HEK293 (cell line): Measurements from ENCODE around the gene HPD.
A peak's percentile ranks its signal among the peaks of the same experiment; 100 is the strongest.
"Not testable (repeated sequence)": the region's sequence is repeated elsewhere in the genome, so short reads cannot be mapped to it uniquely, and the experiment has no call there.

Experiments used
- CTCF ChIA-PET: fragments of 350-600 bp; formaldehyde crosslinking; extraction: SDS; loops from one replicate; lab custom pipeline; 2021; ENCODE audit warnings: antibody characterized with exemption; lab: Yijun Ruan, JAX
- POLR2A ChIA-PET: fragments of 300-600 bp; formaldehyde crosslinking; extraction: SDS; loops from one replicate; lab custom pipeline; 2020; ENCODE audit warnings: antibody characterized with exemption, inconsistent platforms; lab: Yijun Ruan, JAX
- H3K27ac ChIP-seq: fragments of 200-500 bp; sonication (Bioruptor generic); 2 replicates; pipeline ENCODE4 v1.5.1; 2014; ENCODE audit warnings: low read depth, low read length, control low read depth, inconsistent platforms; ENCODE audit errors: extremely low read depth
- H3K36me3 ChIP-seq, 2 experiments: fragments of 200-500 bp in 1 of 2; sonication (Bioruptor generic) in 1 of 2; 1 replicate in 1 of 2; 2 replicates in 1 of 2; pipeline ENCODE4 v1.5.1; 2014 to 2017; ENCODE audit warnings: inconsistent platforms in 2 of 2, low read length in 2 of 2; ENCODE audit not compliant: control insufficient read depth in 2 of 2, insufficient read depth in 1 of 2
- H3K4me1 ChIP-seq: fragments of 200-500 bp; sonication (Bioruptor generic); 2 replicates; pipeline ENCODE4 v1.5.1; 2014; ENCODE audit warnings: mild to moderate bottlenecking, low read length, inconsistent platforms; ENCODE audit not compliant: control insufficient read depth, insufficient read depth
- H3K4me3 ChIP-seq: 2 replicates; pipeline ENCODE4 v1.5.1; 2011; ENCODE audit warnings: low read depth, mild to moderate bottlenecking, control low read depth, low read length, moderate library complexity
- H3K9me3 ChIP-seq: fragments of 200-500 bp; sonication (Bioruptor generic); 2 replicates; pipeline ENCODE4 v1.5.1; 2014; ENCODE audit warnings: low read depth, low read length, inconsistent platforms; ENCODE audit not compliant: control insufficient read depth, insufficient read depth
- INSM2 ChIP-seq: fragments of 450-650 bp; formaldehyde crosslinking; IDR thresholded peaks from 2 replicates; pipeline ENCODE4 v1.5.1; 2016; ENCODE audit warnings: missing biosample characterization, missing genetic modification characterization
- MZF1 ChIP-seq: fragments of 450-650 bp; formaldehyde crosslinking; IDR thresholded peaks from 2 replicates; pipeline ENCODE4 v1.5.1; 2017; ENCODE audit warnings: missing biosample characterization, missing genetic modification characterization, borderline replicate concordance
- RBAK ChIP-seq: fragments of 450-650 bp; formaldehyde crosslinking; IDR thresholded peaks from 2 replicates; pipeline ENCODE4 v1.5.1; 2016; ENCODE audit warnings: missing biosample characterization, missing genetic modification characterization
- ZBTB17 ChIP-seq: fragments of 450-650 bp; formaldehyde crosslinking; IDR thresholded peaks from 2 replicates; pipeline ENCODE4 v1.5.1; 2016; ENCODE audit warnings: missing biosample characterization, missing genetic modification characterization
- ZNF114 ChIP-seq: fragments of 450-650 bp; formaldehyde crosslinking; IDR thresholded peaks from 2 replicates; pipeline ENCODE4 v1.5.0; 2017; ENCODE audit warnings: missing biosample characterization, missing genetic modification characterization
- ZNF23 ChIP-seq: fragments of 450-650 bp; formaldehyde crosslinking; IDR thresholded peaks from 2 replicates; pipeline ENCODE4 v1.5.1; 2016; ENCODE audit warnings: missing biosample characterization, missing genetic modification characterization, borderline replicate concordance
- ZNF302 ChIP-seq: fragments of 450-650 bp; formaldehyde crosslinking; IDR thresholded peaks from 2 replicates; pipeline ENCODE4 v1.5.1; 2016; ENCODE audit warnings: missing biosample characterization, missing genetic modification characterization, low read depth
- ZNF48 ChIP-seq: fragments of 450-650 bp; formaldehyde crosslinking; IDR thresholded peaks from 2 replicates; pipeline ENCODE4 v1.5.1; 2016; ENCODE audit warnings: missing biosample characterization, missing genetic modification characterization
- ZNF600 ChIP-seq: fragments of 450-650 bp; formaldehyde crosslinking; IDR thresholded peaks from 2 replicates; pipeline ENCODE4 v1.5.1; 2016; ENCODE audit warnings: missing biosample characterization, missing genetic modification characterization
- ZNF701 ChIP-seq: fragments of 450-650 bp; formaldehyde crosslinking; IDR thresholded peaks from 2 replicates; pipeline ENCODE4 v1.5.1; 2016; ENCODE audit warnings: missing biosample characterization, missing genetic modification characterization
- ZNF776 ChIP-seq: fragments of 450-650 bp; formaldehyde crosslinking; IDR thresholded peaks from 2 replicates; pipeline ENCODE4 v1.5.0; 2017; ENCODE audit warnings: missing biosample characterization, missing genetic modification characterization, borderline replicate concordance
- ZNF777 ChIP-seq: fragments of 450-650 bp; formaldehyde crosslinking; IDR thresholded peaks from 2 replicates; pipeline ENCODE4 v1.5.1; 2017; ENCODE audit warnings: missing biosample characterization, missing genetic modification characterization, borderline replicate concordance
- ZSCAN23 ChIP-seq: fragments of 450-650 bp; formaldehyde crosslinking; IDR thresholded peaks from 2 replicates; pipeline ENCODE4 v1.5.1; 2016; ENCODE audit warnings: missing biosample characterization, missing genetic modification characterization
- TF ChIP-seq, protein P1 (sequence below): fragments of 450-650 bp; formaldehyde crosslinking; IDR thresholded peaks from 2 replicates; pipeline ENCODE4 v1.5.1; 2016; ENCODE audit warnings: missing biosample characterization, missing genetic modification characterization

HPD gene

DNA sequence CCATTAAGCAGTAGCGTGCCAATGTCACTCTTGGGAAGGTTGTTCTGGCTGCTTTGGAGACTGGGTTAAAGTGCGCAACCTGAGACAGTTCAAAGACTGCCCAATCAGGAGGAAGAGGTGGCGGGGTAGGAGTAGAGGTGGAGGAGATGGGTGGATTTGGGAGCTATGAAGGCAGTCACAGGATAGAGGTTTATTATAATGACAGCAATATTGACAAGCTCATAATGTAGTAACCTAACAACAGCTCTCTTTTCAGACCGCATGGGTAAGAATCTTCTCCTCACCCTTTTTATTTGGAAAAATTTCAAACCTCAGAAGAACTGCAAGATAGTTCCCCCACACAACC, 24.6 kb upstream of the HPD start:
- CTCF ChIA-PET = interaction anchor here (0.6 to 1.5 kb wide), 6 partner anchors 12 to 89 kb away, joined by 3 to 8 read pairs (median 4); partner anchors contain the start of gene HPD
- TF ChIP-seq ZNF701 (tag by site-specific recombination) = 0 out of 2 replicates have a peak, but pooled peaks have one; percentile 2
- peak; percentile 87; the same call in 1 of the 2 replicates for TF ChIP-seq ZNF600 (tag by site-specific recombination)
- no peak for TF ChIP-seq ZNF48
- TF ChIP-seq, protein P1, sequence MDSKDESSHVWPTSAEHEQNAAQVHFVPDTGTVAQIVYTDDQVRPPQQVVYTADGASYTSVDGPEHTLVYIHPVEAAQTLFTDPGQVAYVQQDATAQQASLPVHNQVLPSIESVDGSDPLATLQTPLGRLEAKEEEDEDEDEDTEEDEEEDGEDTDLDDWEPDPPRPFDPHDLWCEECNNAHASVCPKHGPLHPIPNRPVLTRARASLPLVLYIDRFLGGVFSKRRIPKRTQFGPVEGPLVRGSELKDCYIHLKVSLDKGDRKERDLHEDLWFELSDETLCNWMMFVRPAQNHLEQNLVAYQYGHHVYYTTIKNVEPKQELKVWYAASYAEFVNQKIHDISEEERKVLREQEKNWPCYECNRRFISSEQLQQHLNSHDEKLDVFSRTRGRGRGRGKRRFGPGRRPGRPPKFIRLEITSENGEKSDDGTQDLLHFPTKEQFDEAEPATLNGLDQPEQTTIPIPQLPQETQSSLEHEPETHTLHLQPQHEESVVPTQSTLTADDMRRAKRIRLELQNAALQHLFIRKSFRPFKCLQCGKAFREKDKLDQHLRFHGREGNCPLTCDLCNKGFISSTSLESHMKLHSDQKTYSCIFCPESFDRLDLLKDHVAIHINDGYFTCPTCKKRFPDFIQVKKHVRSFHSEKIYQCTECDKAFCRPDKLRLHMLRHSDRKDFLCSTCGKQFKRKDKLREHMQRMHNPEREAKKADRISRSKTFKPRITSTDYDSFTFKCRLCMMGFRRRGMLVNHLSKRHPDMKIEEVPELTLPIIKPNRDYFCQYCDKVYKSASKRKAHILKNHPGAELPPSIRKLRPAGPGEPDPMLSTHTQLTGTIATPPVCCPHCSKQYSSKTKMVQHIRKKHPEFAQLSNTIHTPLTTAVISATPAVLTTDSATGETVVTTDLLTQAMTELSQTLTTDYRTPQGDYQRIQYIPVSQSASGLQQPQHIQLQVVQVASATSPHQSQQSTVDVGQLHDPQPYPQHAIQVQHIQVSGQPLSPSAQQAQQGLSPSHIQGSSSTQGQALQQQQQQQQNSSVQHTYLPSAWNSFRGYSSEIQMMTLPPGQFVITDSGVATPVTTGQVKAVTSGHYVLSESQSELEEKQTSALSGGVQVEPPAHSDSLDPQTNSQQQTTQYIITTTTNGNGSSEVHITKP (tag by site-specific recombination) = peak; percentile 83
- no peak for TF ChIP-seq INSM2
- Histone ChIP-seq H3K9me3 (no peaks in the 10 kb centered on the region), H3K4me3 (no peak overlapping the region), H3K27ac (no peak overlapping the region), H3K36me3 (no peaks in the 10 kb centered on the region), H3K4me1 (no peaks in the 10 kb centered on the region)
- POLR2A ChIA-PET = interaction anchor here (0.7 to 0.9 kb wide), 3 partner anchors 81 to 1191 kb away, joined by 3 to 4 read pairs (median 3); no protein-coding TSS in a partner anchor

DNA sequence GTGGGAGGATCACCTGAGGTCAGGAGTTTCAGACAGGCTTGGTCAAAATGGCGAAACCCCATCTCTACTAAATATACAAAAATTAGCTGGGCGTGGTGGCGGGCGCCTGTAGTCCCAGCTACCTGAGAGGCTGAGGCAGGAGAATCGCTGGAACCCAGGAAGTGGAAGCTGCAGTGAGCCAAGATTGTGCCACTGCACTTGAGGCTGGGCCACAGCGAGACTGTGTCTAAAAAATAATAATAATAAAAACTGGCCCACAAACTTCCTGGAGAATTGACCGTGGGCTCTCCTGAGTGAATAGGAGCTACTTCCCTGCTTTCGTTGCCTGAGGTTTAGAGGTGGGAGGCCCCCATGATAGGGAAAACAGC, 17.4 kb upstream of the HPD start:
- H3K27ac ChIP-seq, H3K4me1 ChIP-seq, H3K9me3 ChIP-seq, POLR2A ChIA-PET, H3K4me3 ChIP-seq, H3K36me3 ChIP-seq: not testable (repeated sequence)
- CTCF ChIA-PET = interaction anchor here (0.6 to 1.6 kb wide), 4 partner anchors 12 to 380 kb away, joined by 3 to 5 read pairs (median 4); no protein-coding TSS in a partner anchor

DNA sequence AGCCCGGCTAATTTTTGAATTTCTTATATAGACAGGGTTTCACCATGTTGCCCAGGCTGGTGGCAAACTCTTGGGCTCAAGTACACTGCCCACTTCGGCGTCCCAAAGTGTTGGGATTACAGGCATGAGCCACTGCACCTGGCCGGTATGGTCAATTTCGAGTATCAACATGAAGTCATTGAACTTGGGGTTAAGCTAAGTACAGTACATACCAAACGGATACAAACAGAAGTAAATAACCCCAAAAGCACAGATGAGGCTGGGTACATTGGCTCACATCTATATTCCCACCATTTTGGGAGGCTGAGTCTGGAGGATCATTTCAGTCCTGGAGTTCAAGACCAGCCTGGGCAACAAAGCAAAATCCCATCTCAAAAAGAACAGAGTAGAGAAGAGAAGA, 16.9 kb upstream of the HPD start:
- Histone ChIP-seq H3K9me3 (no peaks in the 10 kb centered on the region), H3K4me1 (no peaks in the 10 kb centered on the region), H3K36me3 (no peaks in the 10 kb centered on the region), H3K27ac (no peak overlapping the region), H3K4me3 (no peak overlapping the region)
- no peak for TF ChIP-seq RBAK (tag by site-specific recombination)
- CTCF ChIA-PET = interaction anchor here (0.6 to 1.6 kb wide), 4 partner anchors 12 to 379 kb away, joined by 3 to 5 read pairs (median 4); no protein-coding TSS in a partner anchor
- POLR2A ChIA-PET = no interaction called here

DNA sequence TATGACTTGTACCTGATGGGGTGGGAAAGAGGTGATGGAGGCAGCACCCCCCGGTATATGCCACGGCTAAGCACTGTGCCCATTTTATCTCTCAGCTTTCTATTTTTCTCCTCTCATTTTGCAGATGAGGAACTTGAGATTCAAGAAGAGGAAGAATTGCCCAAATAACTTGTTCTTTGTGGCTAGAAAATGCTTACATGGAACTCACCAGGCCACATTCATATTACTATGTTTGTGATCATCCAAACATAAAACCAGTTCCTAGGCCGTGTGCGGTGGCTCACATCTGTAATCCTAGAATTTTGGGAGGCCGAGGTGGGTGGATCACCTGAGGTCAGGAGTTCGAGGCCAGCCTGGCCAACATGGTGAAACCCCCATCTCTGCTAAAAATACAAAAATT, 15.4 kb upstream of the HPD start:
- POLR2A ChIA-PET = no interaction called here
- H3K36me3 ChIP-seq = no peaks in the 10 kb centered on the region
- CTCF ChIA-PET = no interaction called here
- TF ChIP-seq ZNF23 (tag by site-specific recombination) = no peak
- no peak for TF ChIP-seq ZNF776 (tag by site-specific recombination)
- TF ChIP-seq ZNF302 (tag by site-specific recombination) = no peak
- TF ChIP-seq ZNF777 (tag by site-specific recombination) = no peak
- no peak for TF ChIP-seq ZBTB17 (tag by site-specific recombination)
- TF ChIP-seq MZF1 (tag by site-specific recombination) = no peak
- no peak for TF ChIP-seq ZNF114 (tag by site-specific recombination)
- no peak for TF ChIP-seq ZSCAN23
- no peaks in the 10 kb centered on the region for H3K4me1 ChIP-seq
- no peak overlapping the region for H3K27ac ChIP-seq
- H3K4me3 ChIP-seq = no peak overlapping the region
- H3K9me3 ChIP-seq = no peaks in the 10 kb centered on the region
